HUDEP-2 (cell line): ENCODE results near the gene CDKN1C.

Source experiments
- DNase-seq, 76 experiments: peaks; one replicate each; lab custom pipeline; 2025; ENCODE audit not compliant: unreplicated experiment in 76 of 76; lab: John Stamatoyannopoulos, UW

Gene CDKN1C

DNA sequence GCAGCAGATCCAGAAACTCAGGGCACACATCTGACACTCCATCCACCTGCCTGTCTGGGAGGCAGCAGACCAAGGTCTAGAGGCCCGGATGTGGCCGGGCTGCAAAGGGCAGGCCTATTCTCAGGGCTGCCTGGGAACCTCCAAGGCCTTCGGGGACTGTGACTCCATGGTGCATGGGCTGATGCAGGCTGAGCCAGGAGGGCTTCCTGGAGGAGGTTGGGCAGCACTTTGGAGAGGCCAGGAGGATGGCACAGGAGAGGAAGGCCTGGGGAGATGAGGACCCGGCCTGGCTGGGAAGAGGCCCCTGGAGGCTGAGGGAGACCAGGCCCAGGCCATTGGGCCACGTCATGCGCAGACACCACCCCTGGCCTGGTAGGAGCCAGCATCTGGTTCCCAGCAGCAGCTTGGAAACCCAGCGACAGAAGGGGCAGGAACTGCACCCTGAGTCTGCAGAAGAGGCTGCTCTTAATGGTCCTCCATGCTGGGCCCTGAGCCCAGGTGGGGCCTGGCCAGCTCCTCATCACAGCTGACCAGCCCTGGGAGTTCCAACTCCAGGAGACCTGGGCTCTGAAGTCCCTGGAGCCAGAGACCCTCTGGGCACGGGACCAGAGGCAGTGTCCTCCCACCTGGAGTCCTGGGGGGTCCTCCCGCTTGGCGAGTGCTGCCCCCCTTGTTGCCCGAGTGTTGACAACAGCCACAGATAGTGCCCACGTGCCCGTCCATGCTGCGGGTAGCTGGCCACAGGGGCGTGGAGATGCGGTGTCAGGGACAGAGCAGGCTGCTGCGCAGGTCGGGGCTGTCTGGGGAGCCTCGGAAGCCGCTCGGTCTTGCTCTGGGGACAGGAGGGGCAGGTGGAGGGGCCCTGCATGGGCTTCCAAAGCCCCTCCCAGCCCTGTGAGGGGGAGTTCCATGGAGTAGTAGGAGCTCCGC is 38.1 kb upstream of the CDKN1C start:
- no peak for DNase-seq

- DNase-seq, result no peak
These were observed 37.1 kb upstream of the CDKN1C start for GRCh38 chr11:2922655-2923054.

GRCh38 chr11:2921742-2922493 is 36.3 kb upstream of the CDKN1C start:
- no peak for DNase-seq

DNA sequence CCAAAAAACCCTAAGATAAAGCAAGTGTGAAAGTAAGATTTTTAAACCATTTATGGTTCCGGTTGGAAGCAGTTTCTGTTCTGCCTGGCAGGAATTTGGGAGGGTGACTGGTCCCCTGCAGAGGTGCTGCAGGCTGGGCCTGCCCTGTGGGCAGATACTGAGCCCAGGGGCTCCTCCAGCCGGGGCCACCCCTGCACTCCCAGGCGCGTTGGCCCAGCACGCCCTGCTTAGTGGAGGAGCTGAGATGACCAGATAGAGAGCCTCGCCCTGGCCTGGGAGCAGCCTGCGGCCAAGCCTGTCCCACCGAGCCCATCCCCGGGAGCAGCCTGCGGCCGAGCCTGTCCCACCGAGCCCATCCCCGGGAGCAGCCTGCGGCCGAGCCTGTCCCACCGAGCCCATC is 35.7 kb upstream of the CDKN1C start:
- peak in 1 of 76 experiments; percentile 10 for DNase-seq

GRCh38 chr11:2920343-2920742 is 34.8 kb upstream of the CDKN1C start:
- DNase-seq, result no peak

- DNase-seq, result no peak
These were observed 34.3 kb upstream of the CDKN1C start for GRCh38 chr11:2919837-2920236.

DNA sequence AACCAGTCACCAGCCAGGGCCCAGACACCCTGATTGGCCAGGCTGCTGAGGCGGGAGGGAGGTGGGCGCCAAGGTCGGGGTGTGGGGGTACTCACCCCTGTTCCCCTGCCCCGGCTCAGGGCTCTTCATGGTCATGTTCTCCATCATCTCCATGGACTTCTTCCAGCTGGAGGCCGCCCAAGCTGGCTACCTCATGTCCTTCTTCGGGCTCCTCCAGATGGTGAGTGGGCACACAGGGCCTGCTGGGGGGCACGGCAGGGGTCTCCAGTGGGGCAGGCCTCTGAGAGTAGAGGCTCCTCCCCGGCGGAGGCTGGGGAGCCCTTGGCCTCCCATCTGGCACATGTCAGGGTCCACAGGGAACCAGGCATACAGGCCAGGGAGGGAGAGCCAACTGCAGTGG is 33.6 kb upstream of the CDKN1C start:
- no peak for DNase-seq

- DNase-seq, result no peak
These were observed 32.4 kb upstream of the CDKN1C start for GRCh38 chr11:2917842-2918490.

DNA sequence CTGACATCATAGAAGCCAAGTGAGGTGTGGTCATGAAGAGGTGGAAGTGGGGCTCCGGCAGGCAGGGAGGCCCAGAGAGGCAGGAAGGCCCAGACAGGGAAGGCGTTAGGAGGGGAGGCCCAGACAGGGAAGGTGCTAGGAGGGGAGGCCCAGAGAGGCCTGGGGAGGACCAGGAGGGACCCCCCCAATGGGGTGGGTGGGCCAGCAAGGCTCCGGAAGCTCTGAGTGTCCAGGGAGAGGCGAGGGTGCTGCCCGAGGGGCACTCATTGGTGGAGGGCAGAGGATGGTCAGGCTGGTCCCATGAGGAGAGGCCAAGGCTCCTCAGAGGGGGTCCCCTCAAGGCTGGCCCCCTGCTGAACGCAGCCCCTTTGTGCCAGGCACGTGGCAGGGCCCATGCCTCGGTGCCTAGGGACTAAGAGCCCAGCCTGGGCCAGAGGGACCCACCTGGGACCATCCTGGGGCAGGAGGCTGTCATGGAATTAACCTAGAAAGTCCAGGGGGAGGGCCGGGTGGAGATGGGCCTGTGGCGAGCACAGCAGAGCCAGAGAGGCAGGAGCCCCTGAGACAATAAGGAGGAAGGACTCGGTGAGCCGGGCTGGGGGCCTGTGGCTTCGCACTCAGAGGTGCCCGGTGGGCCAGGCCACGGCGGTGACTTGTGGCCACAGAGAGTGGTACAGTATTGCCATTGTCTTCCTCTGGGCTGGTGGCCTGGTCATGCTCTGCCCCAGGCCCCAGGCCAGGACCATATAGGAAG is 31.5 kb upstream of the CDKN1C start:
- DNase-seq, result no peak

DNA sequence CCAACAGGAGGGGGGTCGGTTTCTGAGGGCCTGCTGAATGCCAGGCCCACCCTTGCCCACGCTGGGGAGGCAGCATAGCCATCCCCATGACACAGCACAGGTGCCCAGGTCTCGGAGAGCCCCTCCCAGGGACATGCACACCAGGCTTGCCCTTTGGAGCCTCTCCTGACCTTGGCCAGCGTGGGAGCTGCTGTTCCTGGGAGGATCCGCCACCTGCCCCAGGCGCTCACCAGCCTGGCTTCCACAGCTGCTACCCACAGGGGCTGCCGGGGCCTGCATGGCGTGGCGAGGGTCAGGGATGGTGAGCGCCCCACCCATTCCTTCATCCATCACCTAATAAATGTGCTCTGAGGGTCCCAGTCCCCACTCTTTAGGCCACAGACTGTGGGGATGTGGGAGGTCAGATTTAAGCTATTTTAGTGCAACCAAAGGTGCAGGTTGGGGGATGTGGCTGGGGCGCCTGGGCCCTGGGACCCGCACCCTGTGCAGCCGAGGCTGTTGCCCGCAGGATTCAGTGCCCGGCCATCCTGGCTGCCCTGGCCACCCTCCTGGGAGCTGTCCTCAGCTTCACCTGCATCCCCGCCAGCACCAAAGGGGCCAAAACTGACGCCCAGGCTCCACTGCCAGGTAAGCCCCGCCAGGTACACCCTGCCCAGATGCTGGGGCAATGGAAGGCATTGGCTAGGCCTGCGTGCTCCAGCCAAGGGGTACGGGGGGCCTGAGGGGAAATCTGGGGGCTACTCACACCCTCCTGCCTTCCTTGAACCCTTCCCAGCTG is 30.7 kb upstream of the CDKN1C start:
- no peak for DNase-seq

DNA sequence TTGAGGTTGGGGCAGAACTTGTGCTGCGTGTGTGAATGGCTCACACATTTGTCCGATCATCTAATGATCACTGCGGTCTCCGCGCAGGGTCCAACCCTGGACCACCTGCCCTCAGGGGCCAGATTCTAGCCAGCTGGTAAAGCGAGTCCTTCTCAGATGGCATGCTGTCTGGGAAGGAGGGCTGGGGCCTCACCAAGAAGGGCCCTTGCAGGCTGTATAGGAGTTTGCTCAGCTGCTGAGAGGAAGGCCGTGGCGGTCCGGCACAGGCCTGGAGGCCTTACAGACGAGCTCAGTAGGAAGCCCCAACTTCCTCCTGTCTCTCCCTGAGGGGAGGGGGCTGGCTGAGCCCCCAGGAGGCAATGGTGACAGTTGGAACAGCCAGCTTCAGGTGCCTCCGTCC is 29.9 kb upstream of the CDKN1C start:
- DNase-seq, result no peak

DNA sequence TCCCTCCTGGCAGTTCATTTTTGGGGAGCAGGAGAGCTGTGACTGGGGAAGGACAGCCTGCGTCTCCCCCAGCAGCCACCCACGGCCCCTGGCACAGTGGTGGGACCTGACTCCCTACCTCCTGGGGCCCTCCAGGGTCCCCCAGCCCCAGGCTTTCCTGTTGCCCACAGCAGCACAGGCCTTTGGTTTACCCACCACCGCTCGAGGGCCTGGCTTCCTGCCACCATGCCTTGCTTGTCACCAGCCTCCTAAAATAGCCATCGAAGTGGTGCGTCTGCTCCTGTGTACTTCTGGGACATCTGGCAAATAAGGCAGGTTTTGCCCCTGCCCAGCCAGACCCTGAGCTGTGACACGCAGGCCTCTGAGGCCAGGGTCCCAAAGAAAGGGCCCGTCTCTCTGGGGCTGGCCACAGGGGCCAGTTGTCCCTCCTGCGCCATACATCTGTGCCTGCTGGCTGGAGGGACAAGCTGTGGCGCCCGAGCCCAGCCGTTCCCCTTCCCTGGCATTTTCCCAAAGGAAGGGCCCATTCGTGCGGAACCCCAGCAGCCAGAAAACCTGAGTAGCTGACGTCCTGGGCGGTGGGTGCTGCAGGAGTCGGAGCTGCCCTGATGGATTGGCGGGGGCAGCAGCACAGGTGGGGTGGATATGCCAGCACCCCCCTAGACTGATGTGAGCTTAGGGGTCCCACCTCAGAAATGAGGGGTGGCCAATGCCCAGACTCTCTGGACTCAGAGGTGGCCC is 29.1 kb upstream of the CDKN1C start:
- DNase-seq, result peak in 2 of 76 experiments; percentile 11 to 15

GRCh38 chr11:2913776-2914175 is 28.2 kb upstream of the CDKN1C start:
- DNase-seq, result no peak

DNA sequence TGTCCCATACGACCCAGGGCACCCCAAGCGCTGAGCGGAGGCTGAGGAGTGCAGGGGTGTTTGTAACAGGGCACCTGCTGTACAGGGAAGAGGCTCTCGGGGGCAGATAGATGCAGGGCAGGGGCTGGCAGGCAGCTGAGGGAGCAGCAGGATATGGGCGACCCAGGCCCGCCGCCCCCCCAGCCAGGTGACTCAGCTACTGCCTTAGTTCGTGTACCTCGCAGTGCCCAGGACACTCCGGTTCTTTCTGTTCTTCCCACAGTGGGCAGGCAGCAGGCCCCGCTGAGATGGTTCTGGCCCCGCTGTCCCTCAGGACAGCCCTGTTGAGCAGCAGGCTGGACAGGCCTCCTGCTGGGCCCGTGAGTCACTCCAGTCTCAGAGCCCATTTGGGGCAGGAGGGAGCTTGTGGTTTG is 27.4 kb upstream of the CDKN1C start:
- no peak for DNase-seq

DNA sequence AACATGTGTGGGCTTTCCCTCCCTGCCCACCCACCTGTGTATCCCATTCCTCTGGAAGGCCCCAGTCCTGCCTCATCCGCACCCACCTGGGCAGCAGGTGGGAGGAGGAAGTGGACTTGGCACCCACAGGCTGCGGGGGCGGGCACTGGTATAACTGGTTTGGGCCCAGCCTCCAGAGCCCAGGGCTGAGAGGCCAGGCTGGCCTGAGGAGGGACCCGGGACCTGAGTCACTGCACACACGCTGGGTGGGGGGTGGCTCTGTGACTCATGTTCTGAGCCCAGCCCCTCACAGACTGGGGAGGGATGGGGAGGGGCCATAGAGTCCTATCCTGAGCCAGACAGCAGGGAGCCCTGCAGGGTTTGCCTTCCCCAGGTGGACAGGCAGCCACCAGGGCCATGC is 26.9 kb upstream of the CDKN1C start:
- DNase-seq, result peak in 23 of 76 experiments; percentile 18 to 75 (median 38)

DNA sequence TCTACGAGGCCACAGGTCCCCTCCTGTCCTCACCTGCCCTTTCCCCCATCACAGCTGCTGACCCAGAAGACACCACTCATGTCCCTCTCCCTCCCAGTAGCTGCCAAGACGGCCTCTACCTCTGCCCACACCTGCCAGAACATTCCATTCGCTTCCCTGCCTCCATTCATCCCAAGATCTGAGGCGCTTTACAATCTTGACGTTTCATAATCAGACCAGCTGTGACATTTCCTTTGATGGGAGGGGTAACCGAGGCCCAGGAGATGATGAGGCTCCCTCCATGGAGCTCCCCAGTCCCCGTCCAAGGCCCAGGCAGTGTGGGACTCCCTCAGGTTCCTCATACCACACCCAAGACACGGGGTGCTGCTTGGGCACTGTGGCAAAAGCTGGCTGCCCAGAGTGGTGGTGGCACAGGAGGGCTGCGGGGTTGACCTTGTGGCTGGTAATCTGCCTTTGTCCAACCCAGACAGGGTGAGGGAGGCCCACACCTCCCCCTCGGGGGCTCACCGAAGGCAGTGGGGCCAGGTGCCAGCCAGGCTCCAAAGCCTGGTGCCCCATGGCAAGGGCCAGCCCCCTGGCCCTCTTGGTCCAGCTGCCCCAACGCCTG is 26.3 kb upstream of the CDKN1C start:
- no peak for DNase-seq

DNA sequence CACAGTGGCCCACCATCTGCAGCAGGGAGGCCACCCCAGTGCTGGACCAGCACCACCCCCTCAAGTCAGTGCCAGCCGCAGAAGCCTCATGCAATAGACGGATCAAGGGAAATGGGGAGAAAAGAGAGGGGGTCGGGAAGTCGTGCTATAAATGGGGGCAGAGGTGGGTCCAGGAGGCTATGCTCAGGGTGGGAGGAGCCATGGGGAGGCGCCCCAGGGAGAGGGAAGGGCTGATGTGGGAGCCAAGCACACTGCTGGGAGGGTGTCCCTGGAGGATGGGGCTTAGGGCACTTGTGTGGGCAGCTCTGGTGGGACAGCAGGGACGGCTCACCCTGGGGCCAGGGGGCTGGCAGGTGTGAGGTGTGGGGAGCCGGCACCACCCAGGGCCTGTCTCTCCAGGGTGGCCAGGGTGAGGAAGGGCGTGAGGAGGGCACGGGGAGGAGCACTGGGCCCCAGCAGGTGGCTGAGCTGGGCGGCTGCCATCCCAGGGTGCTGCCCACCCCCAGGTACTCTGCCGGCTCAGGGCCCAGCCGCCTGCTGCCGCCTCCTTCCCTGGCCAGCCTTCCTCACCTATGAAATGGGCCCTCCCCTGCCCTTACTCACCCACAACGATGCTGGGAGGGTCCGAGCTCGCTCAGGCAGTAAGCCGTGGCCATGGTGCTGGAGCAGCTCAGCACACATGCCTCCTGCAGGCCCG is 25.7 kb upstream of the CDKN1C start:
- DNase-seq, result no peak

DNA sequence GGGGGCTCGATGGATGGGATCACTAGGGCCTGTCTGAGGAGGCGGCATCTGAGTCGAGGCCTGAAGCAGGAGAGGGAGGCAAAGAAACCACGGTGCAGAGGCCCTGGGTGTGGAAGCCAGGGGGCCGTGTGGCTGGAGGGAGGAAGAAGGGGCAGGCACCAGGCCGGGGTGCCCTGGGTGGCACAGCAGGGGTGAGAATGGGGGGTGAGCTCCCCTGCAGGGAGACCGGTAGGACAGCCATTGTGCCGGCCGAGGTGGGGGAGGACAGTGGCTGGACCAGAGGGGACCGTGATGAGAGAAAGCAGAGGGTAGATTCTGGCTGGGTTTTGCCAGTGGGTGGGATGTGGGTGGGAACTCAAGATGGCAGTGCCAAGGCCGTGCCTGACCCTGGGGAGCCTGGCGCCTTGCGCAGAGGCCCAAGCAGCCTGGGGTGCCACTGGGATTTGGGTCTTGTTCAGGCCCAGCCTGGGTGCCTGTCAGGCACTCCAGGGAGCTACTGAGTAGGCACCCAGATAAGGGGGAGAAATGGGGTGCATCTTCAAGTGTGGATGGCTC is 24.9 kb upstream of the CDKN1C start:
- DNase-seq, result no peak
